GM12872 (cell line): Measurements from ENCODE around the gene ACSS1.

ENCODE experiments used
- TF ChIP-seq, protein P1 (sequence below): IDR thresholded peaks from 3 replicates; pipeline ENCODE4 v1.5.1; 2011; ENCODE audit warnings: low read depth, mild to moderate bottlenecking, low read length, moderate library complexity; ENCODE audit not compliant: insufficient read depth

Gene ACSS1

DNA sequence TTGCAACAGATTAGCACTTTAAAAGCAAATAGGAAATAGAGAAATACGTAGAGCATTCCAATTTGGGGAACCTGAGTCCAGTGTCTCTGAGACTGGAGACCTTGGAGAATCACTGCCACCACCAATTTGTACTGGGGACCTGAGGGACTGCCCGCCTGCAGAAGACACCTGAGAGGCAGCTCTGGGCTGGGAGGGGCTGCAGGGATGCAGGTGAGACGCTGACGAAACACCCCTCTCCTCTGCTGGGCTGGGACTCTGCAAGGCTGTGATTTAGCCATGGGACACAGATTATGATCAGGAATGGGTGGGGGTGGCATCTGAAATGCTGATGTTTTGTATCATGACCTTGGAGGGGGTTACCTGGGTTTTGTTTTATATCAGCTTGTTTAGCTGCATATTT lies 58.4 kb downstream of the ACSS1 start:
- TF ChIP-seq, protein P1, sequence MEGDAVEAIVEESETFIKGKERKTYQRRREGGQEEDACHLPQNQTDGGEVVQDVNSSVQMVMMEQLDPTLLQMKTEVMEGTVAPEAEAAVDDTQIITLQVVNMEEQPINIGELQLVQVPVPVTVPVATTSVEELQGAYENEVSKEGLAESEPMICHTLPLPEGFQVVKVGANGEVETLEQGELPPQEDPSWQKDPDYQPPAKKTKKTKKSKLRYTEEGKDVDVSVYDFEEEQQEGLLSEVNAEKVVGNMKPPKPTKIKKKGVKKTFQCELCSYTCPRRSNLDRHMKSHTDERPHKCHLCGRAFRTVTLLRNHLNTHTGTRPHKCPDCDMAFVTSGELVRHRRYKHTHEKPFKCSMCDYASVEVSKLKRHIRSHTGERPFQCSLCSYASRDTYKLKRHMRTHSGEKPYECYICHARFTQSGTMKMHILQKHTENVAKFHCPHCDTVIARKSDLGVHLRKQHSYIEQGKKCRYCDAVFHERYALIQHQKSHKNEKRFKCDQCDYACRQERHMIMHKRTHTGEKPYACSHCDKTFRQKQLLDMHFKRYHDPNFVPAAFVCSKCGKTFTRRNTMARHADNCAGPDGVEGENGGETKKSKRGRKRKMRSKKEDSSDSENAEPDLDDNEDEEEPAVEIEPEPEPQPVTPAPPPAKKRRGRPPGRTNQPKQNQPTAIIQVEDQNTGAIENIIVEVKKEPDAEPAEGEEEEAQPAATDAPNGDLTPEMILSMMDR, result no peak

DNA sequence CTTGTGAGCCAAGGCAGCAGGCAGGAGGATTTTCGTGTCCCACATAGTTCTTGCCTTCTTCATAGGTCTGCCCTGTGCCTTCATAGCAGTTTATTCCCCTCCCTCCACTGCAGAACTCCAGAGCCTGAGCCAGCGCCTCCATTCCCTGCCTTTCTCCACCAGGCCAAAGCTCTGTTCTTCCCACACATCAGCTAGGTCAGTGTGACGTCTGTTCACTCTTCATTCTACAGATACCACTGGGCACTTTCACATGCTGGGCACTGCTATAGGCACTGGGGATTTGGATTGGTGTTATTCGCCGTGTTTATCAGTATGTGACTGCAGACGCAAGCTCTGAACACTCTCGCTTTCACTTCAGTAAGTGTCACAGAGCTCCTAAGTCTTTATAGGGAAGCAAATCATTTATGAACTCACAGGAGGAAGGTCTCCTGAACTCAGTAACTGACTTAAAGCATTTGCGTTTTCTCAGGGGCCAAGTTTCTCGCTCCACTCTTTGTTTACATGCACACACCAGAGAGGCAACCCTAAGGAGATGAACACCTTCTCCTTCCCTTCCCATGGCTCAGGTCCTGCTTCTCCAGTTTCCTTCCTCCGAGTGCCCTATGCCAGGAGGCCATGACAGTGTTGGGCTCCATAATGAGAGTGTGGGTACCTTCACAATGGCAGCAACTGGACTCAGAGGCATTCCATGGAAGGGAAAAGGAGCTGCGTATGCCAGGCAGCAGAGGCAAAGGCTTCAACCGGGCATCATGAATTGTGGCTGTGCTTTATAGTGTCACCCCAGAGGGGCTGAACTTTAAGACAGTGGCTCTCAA lies 59.1 kb downstream of the ACSS1 start:
- TF ChIP-seq, protein P1, result no peak

GRCh38 chr20:24998121-24998520 lies 59.8 kb downstream of the ACSS1 start:
- TF ChIP-seq, protein P1, result no peak

DNA sequence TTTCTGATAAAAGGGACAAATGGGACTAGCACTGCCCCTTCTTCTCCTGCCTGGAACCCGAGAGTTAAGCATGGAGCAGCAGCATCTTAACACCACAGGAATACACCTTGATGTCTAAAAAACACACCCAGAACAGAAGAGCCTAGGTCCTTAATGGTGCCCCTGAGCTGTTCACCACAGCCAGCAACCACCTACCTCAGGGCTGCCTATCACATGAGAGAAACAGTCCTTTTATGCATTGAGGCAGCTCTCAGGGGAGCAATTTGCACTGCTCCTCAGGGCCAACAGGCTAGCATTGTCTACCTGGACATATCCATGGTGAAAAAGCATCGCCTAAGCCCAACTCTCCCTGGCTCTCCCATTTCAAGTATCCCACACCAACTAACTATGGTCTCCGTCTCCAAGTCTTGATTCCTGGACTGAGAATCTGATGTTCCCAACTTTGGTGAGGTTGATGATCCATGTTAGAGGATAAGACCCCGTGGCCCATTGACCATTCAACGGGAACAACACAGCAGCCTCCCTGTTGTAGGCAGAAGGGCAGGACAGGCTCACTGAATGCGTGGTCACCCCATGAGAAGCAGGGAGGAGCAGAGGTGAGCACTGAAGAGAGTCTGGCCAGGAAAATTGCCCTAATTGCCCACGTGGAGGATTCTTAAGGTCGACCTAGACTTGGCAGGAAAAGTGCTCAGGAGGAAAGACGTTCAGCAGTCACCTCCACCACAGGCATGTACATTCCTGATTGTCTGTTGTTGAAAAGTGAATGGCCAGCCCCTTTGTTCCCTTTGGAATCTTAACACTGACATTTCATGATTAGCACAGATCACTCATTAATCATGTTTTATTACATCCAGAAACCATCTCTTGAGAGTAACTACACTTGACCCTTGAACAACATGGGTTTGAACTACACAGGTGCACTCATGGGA lies 61.2 kb downstream of the ACSS1 start:
- TF ChIP-seq, protein P1, result no peak

DNA sequence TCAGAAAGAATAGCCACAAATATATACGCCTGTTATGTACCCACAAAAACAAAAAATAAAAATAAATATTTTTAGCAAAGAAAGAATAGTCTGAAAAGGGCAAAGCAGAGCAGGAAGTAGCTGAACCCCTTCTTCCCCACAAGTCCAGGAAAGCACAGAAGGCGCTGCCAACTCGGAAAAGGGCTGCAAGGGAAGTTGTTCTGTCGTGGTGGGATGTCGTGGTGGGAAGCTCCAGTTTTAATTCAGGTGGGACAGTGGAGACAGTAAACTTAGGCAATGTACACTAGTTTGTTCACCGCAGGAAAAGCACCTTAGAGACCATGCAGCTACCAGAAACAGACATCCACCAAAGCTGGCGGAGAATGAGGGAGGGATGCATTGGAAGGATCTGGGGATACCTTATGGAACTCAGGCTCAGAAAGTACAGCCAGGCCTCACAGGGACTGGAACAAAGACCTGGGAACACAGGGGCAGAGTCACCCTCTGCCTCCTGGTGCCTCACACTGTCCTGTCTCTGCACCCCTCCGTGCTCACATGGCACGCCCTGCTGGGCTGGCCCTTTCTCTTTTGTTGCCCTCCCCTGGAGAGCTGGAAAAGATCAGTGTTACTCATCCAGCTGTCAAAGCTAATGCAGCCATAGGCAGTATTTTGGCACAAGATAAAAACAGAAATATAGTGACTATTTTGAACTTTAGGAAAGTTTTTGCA lies 62.0 kb downstream of the ACSS1 start:
- TF ChIP-seq, protein P1, result no peak

DNA sequence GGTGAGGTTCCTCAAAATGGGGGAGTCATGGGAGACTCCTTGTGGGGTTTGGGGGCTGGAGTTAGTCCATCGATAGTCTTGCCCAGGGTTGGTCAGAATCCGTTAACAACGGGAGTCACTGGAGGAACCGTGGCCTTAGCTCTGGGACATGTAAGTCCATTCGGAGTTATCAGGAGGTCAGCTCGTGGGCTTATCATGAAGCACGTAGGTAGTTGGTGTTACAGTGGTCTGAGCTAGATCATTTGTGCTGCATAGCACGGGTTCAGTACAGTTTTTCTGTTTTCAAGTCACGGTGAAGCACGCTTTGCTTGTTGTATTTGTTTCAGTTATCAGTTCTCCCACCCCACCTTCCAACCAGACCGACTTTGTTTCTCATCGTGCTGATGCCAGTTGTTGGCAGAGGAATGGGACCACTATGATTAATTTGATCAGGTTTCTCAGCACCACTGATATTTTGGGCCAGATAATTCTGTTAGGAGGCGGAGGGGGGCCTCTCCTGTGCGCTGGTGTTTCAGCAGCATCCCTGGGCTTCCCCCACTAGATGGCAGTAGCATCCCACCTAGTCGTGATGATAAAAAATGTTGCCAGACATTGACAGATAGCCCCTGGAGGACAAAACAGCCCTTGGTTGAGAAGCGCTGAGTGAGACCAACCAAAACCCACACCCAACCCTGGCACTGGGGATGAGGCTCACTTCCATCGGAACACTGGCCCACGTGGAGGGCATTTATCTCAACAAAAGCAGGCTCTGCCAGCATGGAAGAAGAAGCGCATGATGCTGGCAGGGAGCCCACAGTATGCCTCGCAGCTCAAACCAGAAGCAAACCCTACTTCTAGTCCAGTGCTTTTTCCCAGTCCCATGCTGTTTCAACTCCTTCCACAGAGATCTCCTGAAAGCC lies 63.2 kb downstream of the ACSS1 start:
- TF ChIP-seq, protein P1, result peak; percentile 92
